OCI-LY1 (cell line): ENCODE data around the gene PGAP2.

Experiments used
- EZH2 ChIP-seq: fragments of 200-600 bp; sonication (generic), shearing (Covaris generic); IDR thresholded peaks from 2 replicates; pipeline ENCODE4 v1.8.0; 2017; ENCODE audit warnings: borderline replicate concordance, mixed run types, mild to moderate bottlenecking, antibody characterized with exemption, low read length, moderate library complexity, mixed read lengths
- TF ChIP-seq, protein P1 (sequence below): fragments of 200-600 bp; sonication (generic), shearing (Covaris generic); IDR thresholded peaks from 2 replicates; pipeline ENCODE4 v1.5.1; 2017; ENCODE audit warnings: mild to moderate bottlenecking, antibody characterized with exemption, low read length, moderate library complexity, mixed read lengths

- TF ChIP-seq, protein P1, sequence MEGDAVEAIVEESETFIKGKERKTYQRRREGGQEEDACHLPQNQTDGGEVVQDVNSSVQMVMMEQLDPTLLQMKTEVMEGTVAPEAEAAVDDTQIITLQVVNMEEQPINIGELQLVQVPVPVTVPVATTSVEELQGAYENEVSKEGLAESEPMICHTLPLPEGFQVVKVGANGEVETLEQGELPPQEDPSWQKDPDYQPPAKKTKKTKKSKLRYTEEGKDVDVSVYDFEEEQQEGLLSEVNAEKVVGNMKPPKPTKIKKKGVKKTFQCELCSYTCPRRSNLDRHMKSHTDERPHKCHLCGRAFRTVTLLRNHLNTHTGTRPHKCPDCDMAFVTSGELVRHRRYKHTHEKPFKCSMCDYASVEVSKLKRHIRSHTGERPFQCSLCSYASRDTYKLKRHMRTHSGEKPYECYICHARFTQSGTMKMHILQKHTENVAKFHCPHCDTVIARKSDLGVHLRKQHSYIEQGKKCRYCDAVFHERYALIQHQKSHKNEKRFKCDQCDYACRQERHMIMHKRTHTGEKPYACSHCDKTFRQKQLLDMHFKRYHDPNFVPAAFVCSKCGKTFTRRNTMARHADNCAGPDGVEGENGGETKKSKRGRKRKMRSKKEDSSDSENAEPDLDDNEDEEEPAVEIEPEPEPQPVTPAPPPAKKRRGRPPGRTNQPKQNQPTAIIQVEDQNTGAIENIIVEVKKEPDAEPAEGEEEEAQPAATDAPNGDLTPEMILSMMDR: peak; percentile 89
- TF ChIP-seq EZH2: no peak
Observed at GRCh38 chr11:3824714-3825472, 16.5 kb downstream of the PGAP2 start.
